ENCODE data around the gene KAT2A. TPM values are rescaled to one million over a fixed set of nuclear protein-coding genes. Genes with fewer than 3 reads are reported as not detected.

The KAT2A gene
- total and polyA plus RNA-seq, 9 of the 15 experiments (the other 6 are each of a cell fraction or from before 2014, with no cell fraction given) = 1.5 to 80.4 (median 31.9) TPM

GRCh38 chr17:42107597-42108576 is 13.3 kb downstream of the KAT2A start (continued):
- TF ChIP-seq, protein P1, sequence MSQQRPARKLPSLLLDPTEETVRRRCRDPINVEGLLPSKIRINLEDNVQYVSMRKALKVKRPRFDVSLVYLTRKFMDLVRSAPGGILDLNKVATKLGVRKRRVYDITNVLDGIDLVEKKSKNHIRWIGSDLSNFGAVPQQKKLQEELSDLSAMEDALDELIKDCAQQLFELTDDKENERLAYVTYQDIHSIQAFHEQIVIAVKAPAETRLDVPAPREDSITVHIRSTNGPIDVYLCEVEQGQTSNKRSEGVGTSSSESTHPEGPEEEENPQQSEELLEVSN (IDR thresholded peaks at IDR 0.05; ENCODE audit: borderline replicate concordance in 1 of 2, extremely low read depth in 1 of 2, insufficient read depth in 1 of 2, insufficient read length in 1 of 2, low read depth in 1 of 2, low read length in 1 of 2, poor library complexity in 1 of 2, severe bottlenecking in 1 of 2) = no peak
- TF ChIP-seq, protein P2, sequence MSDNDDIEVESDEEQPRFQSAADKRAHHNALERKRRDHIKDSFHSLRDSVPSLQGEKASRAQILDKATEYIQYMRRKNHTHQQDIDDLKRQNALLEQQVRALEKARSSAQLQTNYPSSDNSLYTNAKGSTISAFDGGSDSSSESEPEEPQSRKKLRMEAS (CRISPR knock-in tag; IDR thresholded peaks at IDR 0.05) = peak; percentile 36; the same call in 1 of the 2 replicates
- TF ChIP-seq ZBTB2 (IDR thresholded peaks at IDR 0.05) = peak; percentile 43; the same call in 1 of the 2 replicates
- TF ChIP-seq SIRT6 (IDR thresholded peaks at IDR 0.05; ENCODE audit: low read depth, low read length) = no peak
- TF ChIP-seq, protein P3, sequence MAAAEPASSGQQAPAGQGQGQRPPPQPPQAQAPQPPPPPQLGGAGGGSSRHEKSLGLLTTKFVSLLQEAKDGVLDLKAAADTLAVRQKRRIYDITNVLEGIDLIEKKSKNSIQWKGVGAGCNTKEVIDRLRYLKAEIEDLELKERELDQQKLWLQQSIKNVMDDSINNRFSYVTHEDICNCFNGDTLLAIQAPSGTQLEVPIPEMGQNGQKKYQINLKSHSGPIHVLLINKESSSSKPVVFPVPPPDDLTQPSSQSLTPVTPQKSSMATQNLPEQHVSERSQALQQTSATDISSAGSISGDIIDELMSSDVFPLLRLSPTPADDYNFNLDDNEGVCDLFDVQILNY (CRISPR knock-in tag; IDR thresholded peaks at IDR 0.05) = no peak
- no peak for TF ChIP-seq CCNT2 (IDR thresholded peaks at IDR 0.05; ENCODE audit: borderline replicate concordance, extremely low read depth, insufficient read length, low read depth, low read length)
- peak; percentile 88 for TF ChIP-seq HDAC8 (tag; IDR thresholded peaks at IDR 0.05)
- no peak for TF ChIP-seq NONO (IDR thresholded peaks at IDR 0.05; ENCODE audit: low read depth in 2 of 2, low read length in 1 of 2)
- no peak for TF ChIP-seq TGIF2 (CRISPR knock-in tag; IDR thresholded peaks at IDR 0.05)
- TF ChIP-seq ZNF41 (CRISPR knock-in tag; conservative IDR thresholded peaks at IDR 0.05) = no peak; the same call in 1 of the 2 replicates
- 0 out of 2 replicates have a peak, but pooled peaks have one; percentile 45 for TF ChIP-seq SMAD3 (CRISPR knock-in tag; conservative IDR thresholded peaks at IDR 0.05)
- TF ChIP-seq, protein P4, sequence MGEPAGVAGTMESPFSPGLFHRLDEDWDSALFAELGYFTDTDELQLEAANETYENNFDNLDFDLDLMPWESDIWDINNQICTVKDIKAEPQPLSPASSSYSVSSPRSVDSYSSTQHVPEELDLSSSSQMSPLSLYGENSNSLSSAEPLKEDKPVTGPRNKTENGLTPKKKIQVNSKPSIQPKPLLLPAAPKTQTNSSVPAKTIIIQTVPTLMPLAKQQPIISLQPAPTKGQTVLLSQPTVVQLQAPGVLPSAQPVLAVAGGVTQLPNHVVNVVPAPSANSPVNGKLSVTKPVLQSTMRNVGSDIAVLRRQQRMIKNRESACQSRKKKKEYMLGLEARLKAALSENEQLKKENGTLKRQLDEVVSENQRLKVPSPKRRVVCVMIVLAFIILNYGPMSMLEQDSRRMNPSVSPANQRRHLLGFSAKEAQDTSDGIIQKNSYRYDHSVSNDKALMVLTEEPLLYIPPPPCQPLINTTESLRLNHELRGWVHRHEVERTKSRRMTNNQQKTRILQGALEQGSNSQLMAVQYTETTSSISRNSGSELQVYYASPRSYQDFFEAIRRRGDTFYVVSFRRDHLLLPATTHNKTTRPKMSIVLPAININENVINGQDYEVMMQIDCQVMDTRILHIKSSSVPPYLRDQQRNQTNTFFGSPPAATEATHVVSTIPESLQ (CRISPR knock-in tag; IDR thresholded peaks at IDR 0.05) = no peak
- peak; percentile 66 for TF ChIP-seq VEZF1 (CRISPR knock-in tag; IDR thresholded peaks at IDR 0.05)
- TF ChIP-seq CHCHD3 (CRISPR knock-in tag; IDR thresholded peaks at IDR 0.05) = no peak
